ENCODE measurements around the gene DOCK7. TPM values are rescaled to one million over a fixed set of nuclear protein-coding genes. Genes with fewer than 3 reads are reported as not detected.

The DOCK7 gene
- total and polyA plus RNA-seq, 7 donors: 6.5 to 54.8 (median 32.4) TPM

DNA sequence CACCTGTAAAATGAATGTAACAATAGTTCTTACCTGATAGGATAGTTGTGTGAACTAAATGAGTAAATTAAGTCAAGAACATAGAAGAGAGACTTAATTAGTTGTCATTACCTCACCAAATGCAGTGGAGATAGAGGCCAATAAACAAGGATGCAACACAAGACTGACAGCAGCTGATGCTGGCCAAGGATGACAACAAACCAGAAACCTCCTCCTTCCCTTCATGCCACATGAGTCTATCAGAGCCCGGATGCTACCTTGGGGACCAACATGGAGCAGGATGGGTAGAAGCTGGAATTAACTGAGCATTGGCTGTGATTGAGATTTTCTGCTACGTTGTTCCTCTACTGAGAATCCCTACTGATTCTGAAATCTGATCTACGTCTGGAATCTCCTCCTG is 281.6 kb downstream of the DOCK7 start:
- Histone ChIP-seq H3K36me3 (no peaks in the 10 kb centered on the region), H3K27me3 (no peaks in the 10 kb centered on the region), H3K4me1 (no peaks in the 10 kb centered on the region), H3K4me3 (no peak overlapping the region), H3K9me3 (no peaks in the 10 kb centered on the region), H3K27ac (no peak overlapping the region)
- DNase-seq: no peak
- WGBS, 2 donors: 86 to 88% methylated on average over 3 of the region's 3 CpGs
- TF ChIP-seq, protein P1, sequence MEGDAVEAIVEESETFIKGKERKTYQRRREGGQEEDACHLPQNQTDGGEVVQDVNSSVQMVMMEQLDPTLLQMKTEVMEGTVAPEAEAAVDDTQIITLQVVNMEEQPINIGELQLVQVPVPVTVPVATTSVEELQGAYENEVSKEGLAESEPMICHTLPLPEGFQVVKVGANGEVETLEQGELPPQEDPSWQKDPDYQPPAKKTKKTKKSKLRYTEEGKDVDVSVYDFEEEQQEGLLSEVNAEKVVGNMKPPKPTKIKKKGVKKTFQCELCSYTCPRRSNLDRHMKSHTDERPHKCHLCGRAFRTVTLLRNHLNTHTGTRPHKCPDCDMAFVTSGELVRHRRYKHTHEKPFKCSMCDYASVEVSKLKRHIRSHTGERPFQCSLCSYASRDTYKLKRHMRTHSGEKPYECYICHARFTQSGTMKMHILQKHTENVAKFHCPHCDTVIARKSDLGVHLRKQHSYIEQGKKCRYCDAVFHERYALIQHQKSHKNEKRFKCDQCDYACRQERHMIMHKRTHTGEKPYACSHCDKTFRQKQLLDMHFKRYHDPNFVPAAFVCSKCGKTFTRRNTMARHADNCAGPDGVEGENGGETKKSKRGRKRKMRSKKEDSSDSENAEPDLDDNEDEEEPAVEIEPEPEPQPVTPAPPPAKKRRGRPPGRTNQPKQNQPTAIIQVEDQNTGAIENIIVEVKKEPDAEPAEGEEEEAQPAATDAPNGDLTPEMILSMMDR (IDR thresholded peaks at IDR 0.05): no peak
- TF ChIP-seq EP300 (IDR thresholded peaks at IDR 0.05) (no peak), POLR2AphosphoS5 (IDR thresholded peaks at IDR 0.05) (no peak), POLR2A (IDR thresholded peaks at IDR 0.05) (no peak)
- intact Hi-C loops (cut with DNase I): no loop called here

DNA sequence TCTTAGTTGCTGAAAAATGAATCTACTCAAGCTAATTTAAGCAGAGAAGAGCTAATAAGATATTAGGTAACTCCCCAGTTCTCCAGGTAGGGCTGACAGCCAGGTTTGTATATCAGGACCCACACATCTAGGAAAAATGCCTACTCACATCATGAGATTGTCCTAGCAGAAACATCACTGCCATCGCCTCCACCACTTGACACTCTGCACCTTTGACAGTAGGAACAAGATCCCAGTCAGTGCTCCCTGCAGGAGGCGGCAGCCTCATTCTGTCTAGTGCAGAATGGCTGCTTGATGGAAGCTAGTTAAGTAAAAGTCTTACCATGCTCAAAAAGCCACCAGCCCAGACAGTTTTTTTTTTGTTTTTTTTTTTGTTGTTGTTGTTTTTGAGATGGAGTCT is 282.9 kb downstream of the DOCK7 start:
- WGBS, 2 donors: 97% methylated on average over 2 of the region's 2 CpGs
- no peak for DNase-seq
- TF ChIP-seq POLR2AphosphoS5 (IDR thresholded peaks at IDR 0.05) (no peak), POLR2A (IDR thresholded peaks at IDR 0.05) (no peak), EP300 (IDR thresholded peaks at IDR 0.05) (no peak)
- TF ChIP-seq, protein P1 (IDR thresholded peaks at IDR 0.05): no peak
- Histone ChIP-seq H3K36me3 (no peaks in the 10 kb centered on the region), H3K27ac (no peak overlapping the region), H3K4me3 (no peak overlapping the region), H3K4me1 (no peaks in the 10 kb centered on the region), H3K9me3 (no peaks in the 10 kb centered on the region), H3K27me3 (no peaks in the 10 kb centered on the region)
- intact Hi-C loops (cut with DNase I): no loop called here

Small RNA genes lying within 50 kb of the gene (small RNA-seq; reads per million reads assigned to genes)
- 0 reads per million in 3 donors for gene AL451044.1

Other genes starting within 250 kb of the DOCK7 start
- gene ANGPTL3, start 90.9 kb downstream of the DOCK7 start, total RNA-seq: not detected
- not detected for gene ANGPTL3, start 90.9 kb downstream of the DOCK7 start, polyA plus RNA-seq
- gene ATG4C, start 95.7 kb upstream of the DOCK7 start, total RNA-seq: 10 to 100 TPM in 3 of 4 donors, 1 to 10 TPM in 1; 4.8 to 15.5 (median 11.8) TPM
- gene ATG4C, start 95.7 kb upstream of the DOCK7 start, polyA plus RNA-seq: 1 to 10 TPM; 3.6 to 9.0 (median 5.9) TPM